ELF-1 (cell line): ENCODE data around the gene CSTF1.
"Not testable (repeated sequence)": the region's sequence is repeated elsewhere in the genome, so short reads cannot be mapped to it uniquely, and the experiment has no call there.

Experiments used
- DNase-seq: peaks from one replicate; pipeline ENCODE4 v3.0.0-alpha.2; 2016; ENCODE audit warnings: low read depth, low spot score

The CSTF1 gene

GRCh38 chr20:56369179-56369578, 23.3 kb upstream of the CSTF1 start:
- DNase-seq = no peak

GRCh38 chr20:56371977-56372376, 20.5 kb upstream of the CSTF1 start:
- DNase-seq = no peak

- no peak for DNase-seq
Observed at GRCh38 chr20:56372850-56373249, 19.6 kb upstream of the CSTF1 start.

GRCh38 chr20:56373942-56374341, 18.5 kb upstream of the CSTF1 start:
- DNase-seq = no peak

- no peak for DNase-seq
Observed at GRCh38 chr20:56376331-56376730, 16.1 kb upstream of the CSTF1 start.

GRCh38 chr20:56378386-56378785, 14.1 kb upstream of the CSTF1 start:
- DNase-seq = no peak

GRCh38 chr20:56380375-56380774, 12.1 kb upstream of the CSTF1 start:
- DNase-seq = no peak

- no peak for DNase-seq
Observed at GRCh38 chr20:56381501-56381900, 10.9 kb upstream of the CSTF1 start.

- DNase-seq = no peak
Observed at GRCh38 chr20:56382696-56383095, 9.7 kb upstream of the CSTF1 start.

- no peak for DNase-seq
Observed at GRCh38 chr20:56383334-56383733, 9.1 kb upstream of the CSTF1 start.

- no peak for DNase-seq
Observed at GRCh38 chr20:56385130-56385529, 7.3 kb upstream of the CSTF1 start.

GRCh38 chr20:56386219-56386618, 6.2 kb upstream of the CSTF1 start:
- DNase-seq = peak; percentile 45

- no peak for DNase-seq
Observed at GRCh38 chr20:56388882-56389281, 3.6 kb upstream of the CSTF1 start.

- DNase-seq = no peak
Observed at GRCh38 chr20:56389807-56390206, 2.6 kb upstream of the CSTF1 start.

- DNase-seq = not testable (repeated sequence)
Observed at GRCh38 chr20:56390396-56390795, 2.0 kb upstream of the CSTF1 start.

- no peak for DNase-seq
Observed at GRCh38 chr20:56391037-56391436, 1.4 kb upstream of the CSTF1 start.

- DNase-seq = no peak
Observed at GRCh38 chr20:56391596-56392131, 781 bp upstream of the CSTF1 start.

- DNase-seq = no peak
Observed at GRCh38 chr20:56392881-56393482, 537 bp downstream of the CSTF1 start.

GRCh38 chr20:56393653-56394052, 1.2 kb downstream of the CSTF1 start:
- no peak for DNase-seq

GRCh38 chr20:56395166-56395565, 2.7 kb downstream of the CSTF1 start:
- DNase-seq = no peak

- DNase-seq = peak; percentile 24
Observed at GRCh38 chr20:56400001-56400640, 7.7 kb downstream of the CSTF1 start.

- DNase-seq = no peak
Observed at GRCh38 chr20:56403465-56403864, 11.0 kb downstream of the CSTF1 start.

GRCh38 chr20:56405356-56405755, 12.9 kb downstream of the CSTF1 start:
- not testable (repeated sequence) for DNase-seq
